Nephron (organoid): ENCODE measurements around the gene ERRFI1.

ENCODE experiments used
- H3K27ac Mint-ChIP-seq, 3 experiments: 2 replicates each; pipeline ENCODE4 v1.8.0; 2020; ENCODE audit warnings: mixed read lengths in 3 of 3, mild to moderate bottlenecking in 2 of 3, moderate library complexity in 1 of 3
- H3K27me3 Mint-ChIP-seq: 2 replicates; pipeline ENCODE4 v1.8.0; 2021; ENCODE audit warnings: low read depth, mild to moderate bottlenecking, moderate library complexity, mixed read lengths
- H3K36me3 Mint-ChIP-seq: 2 replicates; pipeline ENCODE4 v1.8.0; 2020; ENCODE audit warnings: low read depth, mixed read lengths
- H3K4me1 Mint-ChIP-seq: 2 replicates; pipeline ENCODE4 v1.8.0; 2020; ENCODE audit warnings: mixed read lengths
- H3K4me3 Mint-ChIP-seq, 3 experiments: 2 replicates each; pipeline ENCODE4 v1.8.0; 2020; ENCODE audit warnings: mild to moderate bottlenecking in 3 of 3, mixed read lengths in 3 of 3, moderate library complexity in 2 of 3
- H3K9me3 Mint-ChIP-seq: 2 replicates; pipeline ENCODE4 v1.8.0; 2020; ENCODE audit warnings: mixed read lengths
- TF ChIP-seq, protein P1 (sequence below), 3 experiments: fragments of 200-600 bp; sonication (generic); IDR thresholded peaks; one replicate each; pipeline ENCODE4 v1.5.0; 2021; ENCODE audit warnings: antibody characterized with exemption in 3 of 3; ENCODE audit not compliant: unreplicated experiment in 3 of 3

ERRFI1 gene

DNA sequence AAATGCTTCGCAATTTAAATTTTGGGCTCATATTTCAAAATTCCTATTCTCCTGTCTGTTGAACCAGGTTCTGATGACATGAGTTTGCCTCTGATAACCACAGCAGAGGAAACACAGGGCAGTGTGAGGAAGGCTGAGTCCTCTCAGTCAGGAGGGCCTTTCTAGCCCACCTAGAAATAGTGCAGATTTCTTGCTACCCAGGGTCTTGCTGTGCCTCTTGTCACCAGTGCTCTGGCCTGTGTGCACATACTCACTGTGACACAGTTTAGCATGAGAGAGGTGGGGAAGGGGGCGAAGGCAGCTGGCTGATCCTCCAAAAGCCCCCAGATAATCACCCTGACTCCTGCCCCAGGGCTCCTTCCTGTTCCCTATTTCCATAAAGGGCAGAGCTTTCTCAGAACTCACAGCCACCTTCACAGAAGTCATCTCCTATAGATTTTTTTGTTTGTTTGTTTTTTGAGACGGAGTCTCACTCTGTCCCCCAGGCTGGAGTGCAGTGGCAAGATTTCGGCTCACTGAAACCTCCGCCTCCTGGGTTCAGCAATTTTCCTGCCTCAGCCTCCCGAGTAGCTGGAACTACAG, 23.7 kb downstream of the ERRFI1 start:
- Mint-ChIP-seq H3K4me1 (peaks cover 22% of the 10 kb centered on the region), H3K27me3 (peaks cover 4% of the 10 kb centered on the region), H3K27ac (no peak overlapping the region), H3K36me3 (no peaks in the 10 kb centered on the region), H3K9me3 (no peaks in the 10 kb centered on the region), H3K4me3 (no peak overlapping the region)
- TF ChIP-seq, protein P1, sequence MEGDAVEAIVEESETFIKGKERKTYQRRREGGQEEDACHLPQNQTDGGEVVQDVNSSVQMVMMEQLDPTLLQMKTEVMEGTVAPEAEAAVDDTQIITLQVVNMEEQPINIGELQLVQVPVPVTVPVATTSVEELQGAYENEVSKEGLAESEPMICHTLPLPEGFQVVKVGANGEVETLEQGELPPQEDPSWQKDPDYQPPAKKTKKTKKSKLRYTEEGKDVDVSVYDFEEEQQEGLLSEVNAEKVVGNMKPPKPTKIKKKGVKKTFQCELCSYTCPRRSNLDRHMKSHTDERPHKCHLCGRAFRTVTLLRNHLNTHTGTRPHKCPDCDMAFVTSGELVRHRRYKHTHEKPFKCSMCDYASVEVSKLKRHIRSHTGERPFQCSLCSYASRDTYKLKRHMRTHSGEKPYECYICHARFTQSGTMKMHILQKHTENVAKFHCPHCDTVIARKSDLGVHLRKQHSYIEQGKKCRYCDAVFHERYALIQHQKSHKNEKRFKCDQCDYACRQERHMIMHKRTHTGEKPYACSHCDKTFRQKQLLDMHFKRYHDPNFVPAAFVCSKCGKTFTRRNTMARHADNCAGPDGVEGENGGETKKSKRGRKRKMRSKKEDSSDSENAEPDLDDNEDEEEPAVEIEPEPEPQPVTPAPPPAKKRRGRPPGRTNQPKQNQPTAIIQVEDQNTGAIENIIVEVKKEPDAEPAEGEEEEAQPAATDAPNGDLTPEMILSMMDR (IDR thresholded peaks at IDR 0.05; ENCODE audit: unreplicated experiment in 3 of 3): no peak

DNA sequence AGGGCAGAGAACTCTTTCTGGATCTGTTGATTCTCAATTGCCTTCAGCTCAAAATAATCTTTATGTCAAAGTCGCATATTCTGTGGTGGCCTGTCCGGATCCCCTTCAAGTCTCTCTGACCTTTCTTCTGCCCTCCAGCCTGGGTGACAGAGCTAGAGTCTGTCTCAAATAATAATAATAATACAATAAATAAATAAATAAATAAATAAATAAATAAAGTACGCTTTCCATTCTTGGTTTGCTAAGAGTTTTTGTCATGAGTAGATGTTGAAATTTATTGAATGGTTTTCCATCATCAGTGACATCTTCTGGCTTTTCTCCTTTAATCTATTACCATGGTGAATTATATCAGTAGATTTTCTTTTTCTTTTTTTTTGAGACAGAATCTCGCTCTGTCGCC, 30.7 kb downstream of the ERRFI1 start:
- H3K27ac Mint-ChIP-seq: no peak overlapping the region
- H3K4me1 Mint-ChIP-seq: no peaks in the 10 kb centered on the region
- H3K36me3 Mint-ChIP-seq: peaks cover 10% of the 10 kb centered on the region
- TF ChIP-seq, protein P1 (IDR thresholded peaks at IDR 0.05; ENCODE audit: unreplicated experiment in 3 of 3): no peak
- H3K4me3 Mint-ChIP-seq: no peak overlapping the region
- no peaks in the 10 kb centered on the region for H3K27me3 Mint-ChIP-seq
- H3K9me3 Mint-ChIP-seq: no peaks in the 10 kb centered on the region

DNA sequence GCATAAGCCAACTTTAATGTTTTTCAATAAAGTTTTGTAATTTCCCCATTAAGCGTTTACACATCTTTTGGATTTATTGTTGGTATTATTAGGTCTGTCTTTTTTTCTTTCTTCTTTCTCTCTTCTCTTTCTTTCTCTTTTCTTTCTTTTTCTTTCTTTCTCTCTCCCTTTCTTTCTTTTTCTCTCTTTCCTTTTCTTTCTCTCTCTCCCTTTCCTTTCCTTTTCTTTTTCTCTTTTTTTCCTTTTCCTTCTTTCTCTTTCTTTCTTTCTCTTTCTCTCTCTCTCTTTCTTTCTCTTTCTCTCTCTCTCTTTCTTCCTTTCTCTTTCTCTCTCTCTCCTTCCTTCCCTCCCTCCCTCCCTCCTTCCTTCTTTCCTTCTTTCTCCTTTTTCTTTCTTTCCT, 31.3 kb downstream of the ERRFI1 start:
- Mint-ChIP-seq H3K4me1 (no peaks in the 10 kb centered on the region), H3K27ac (no peak overlapping the region), H3K27me3 (no peaks in the 10 kb centered on the region), H3K4me3 (no peak overlapping the region), H3K9me3 (no peaks in the 10 kb centered on the region), H3K36me3 (peaks cover 16% of the 10 kb centered on the region)
- TF ChIP-seq, protein P1 (IDR thresholded peaks at IDR 0.05; ENCODE audit: unreplicated experiment in 3 of 3): no peak

DNA sequence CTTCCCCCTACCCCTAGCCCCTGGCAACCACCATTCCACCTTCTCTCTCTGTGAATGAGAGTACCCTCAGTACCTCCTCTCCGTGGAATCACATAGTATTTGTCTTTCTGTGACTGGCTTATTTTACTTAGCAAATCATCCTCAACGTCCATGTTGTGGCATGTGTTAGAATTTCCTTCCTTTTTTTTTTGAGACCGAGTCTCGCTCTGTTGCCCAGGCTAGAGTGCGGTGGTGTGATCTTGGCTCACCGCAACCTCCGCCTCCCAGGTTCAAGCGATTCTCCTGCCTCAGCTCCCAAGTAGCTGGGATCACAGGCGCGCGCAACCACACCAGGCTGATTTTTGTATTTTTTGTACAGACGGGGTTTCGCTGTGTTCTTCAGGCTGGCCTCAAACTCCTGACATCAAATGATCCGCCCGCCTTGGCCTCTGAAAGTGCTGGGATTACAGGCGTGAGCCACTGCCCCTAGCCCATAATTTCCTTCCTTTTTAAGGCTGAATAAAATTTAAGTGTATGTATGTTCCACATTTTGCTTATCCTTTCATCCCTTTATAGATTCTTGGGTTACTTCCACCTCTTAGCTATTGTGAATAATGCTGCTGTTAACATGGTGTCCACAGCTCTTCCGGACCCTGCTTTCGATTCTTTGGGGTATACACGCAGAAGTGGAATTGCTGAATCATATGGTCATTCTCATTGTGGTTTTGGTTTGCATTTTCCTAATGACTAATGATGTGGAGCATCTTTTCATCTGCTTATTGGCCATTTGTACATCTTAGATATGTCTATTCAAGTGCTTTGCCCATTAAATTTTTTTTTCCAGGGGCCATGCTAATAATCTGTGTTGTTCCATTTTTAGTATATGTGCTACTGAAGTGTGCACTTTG, 32.3 kb downstream of the ERRFI1 start:
- Mint-ChIP-seq H3K27me3 (no peaks in the 10 kb centered on the region), H3K36me3 (peaks cover 19% of the 10 kb centered on the region), H3K27ac (no peak overlapping the region), H3K4me3 (no peak overlapping the region), H3K4me1 (no peaks in the 10 kb centered on the region), H3K9me3 (no peaks in the 10 kb centered on the region)
- TF ChIP-seq, protein P1 (IDR thresholded peaks at IDR 0.05; ENCODE audit: unreplicated experiment in 3 of 3): no peak

DNA sequence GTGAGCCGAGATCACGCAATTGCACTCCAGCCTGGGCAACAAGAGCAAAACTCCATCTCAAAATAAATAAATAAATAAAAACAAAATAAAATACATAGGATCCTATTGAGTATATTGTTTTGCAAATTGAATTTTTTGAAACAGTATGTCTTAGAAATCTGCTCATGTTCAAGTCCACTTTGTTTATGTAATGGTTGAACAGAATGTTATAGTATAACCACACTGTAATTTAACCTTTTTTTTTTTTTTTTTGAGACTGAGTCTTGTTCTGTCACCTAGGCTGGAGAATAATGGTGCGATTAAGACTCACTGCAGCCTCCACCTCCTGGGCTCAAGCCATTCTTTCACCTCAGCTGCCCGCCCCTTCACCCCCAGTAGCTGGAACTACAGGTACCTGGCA, 33.2 kb downstream of the ERRFI1 start:
- H3K4me1 Mint-ChIP-seq: no peaks in the 10 kb centered on the region
- no peak overlapping the region for H3K4me3 Mint-ChIP-seq
- H3K27me3 Mint-ChIP-seq: no peaks in the 10 kb centered on the region
- H3K36me3 Mint-ChIP-seq: peaks cover 21% of the 10 kb centered on the region
- H3K27ac Mint-ChIP-seq: no peak overlapping the region
- TF ChIP-seq, protein P1 (IDR thresholded peaks at IDR 0.05; ENCODE audit: unreplicated experiment in 3 of 3): no peak
- H3K9me3 Mint-ChIP-seq: no peaks in the 10 kb centered on the region
